ENCODE measurements around the gene RNF38. TPM values are rescaled to one million over a fixed set of nuclear protein-coding genes. Genes with fewer than 3 reads are reported as not detected.

RNF38 gene
- polyA plus RNA-seq, 3 donors, result 11.3 to 33.2 (median 13.6) TPM

DNA sequence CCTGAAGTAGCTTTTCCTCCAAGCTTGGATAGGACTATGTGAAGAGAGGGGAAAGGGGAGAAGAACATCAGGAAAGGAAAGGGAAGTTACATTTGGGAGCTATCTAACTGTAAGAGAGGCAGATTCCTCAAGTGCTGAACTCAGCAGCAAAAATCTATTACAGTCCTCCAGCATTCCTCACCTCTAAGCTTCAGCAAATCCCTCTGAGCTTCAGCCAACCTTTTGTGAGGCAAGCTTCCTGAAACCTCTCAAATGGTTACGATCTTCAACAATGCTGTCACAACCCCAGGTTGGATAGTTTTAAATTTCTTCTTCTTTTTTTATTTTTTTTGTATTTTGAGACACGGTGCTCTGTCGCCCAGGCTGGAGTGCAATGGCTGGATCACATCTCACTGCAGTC, 2.5 kb upstream of the RNF38 start:
- H3K27ac ChIP-seq (ENCODE audit: low read depth in 1 of 2, low read length in 2 of 2), result no peak overlapping the region
- no peaks in the 10 kb centered on the region for H3K27me3 Mint-ChIP-seq (ENCODE audit: low read depth in 3 of 3)
- H3K27me3 ChIP-seq (ENCODE audit: control insufficient read depth in 2 of 2, insufficient read depth in 2 of 2, low read length in 2 of 2), result no peaks in the 10 kb centered on the region
- TF ChIP-seq, protein P1, sequence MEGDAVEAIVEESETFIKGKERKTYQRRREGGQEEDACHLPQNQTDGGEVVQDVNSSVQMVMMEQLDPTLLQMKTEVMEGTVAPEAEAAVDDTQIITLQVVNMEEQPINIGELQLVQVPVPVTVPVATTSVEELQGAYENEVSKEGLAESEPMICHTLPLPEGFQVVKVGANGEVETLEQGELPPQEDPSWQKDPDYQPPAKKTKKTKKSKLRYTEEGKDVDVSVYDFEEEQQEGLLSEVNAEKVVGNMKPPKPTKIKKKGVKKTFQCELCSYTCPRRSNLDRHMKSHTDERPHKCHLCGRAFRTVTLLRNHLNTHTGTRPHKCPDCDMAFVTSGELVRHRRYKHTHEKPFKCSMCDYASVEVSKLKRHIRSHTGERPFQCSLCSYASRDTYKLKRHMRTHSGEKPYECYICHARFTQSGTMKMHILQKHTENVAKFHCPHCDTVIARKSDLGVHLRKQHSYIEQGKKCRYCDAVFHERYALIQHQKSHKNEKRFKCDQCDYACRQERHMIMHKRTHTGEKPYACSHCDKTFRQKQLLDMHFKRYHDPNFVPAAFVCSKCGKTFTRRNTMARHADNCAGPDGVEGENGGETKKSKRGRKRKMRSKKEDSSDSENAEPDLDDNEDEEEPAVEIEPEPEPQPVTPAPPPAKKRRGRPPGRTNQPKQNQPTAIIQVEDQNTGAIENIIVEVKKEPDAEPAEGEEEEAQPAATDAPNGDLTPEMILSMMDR (IDR thresholded peaks at IDR 0.05), result no peak
- no peaks in the 10 kb centered on the region for H3K9me3 ChIP-seq (replicated peaks in 1 of 2; ENCODE audit: control insufficient read depth in 1 of 2, insufficient read depth in 1 of 2, low read length in 2 of 2)
- no peak for DNase-seq
- H3K27ac Mint-ChIP-seq, result no peak overlapping the region
- intact Hi-C loops (cut with micrococcal nuclease), result loop anchor here in 1 of 2 donors (5.0 kb wide), 3 partner anchors 85 to 1065 kb away; partner anchors contain the start of genes MELK and ZBTB5
- peaks cover 0 to 3% (median 0%) of the 10 kb centered on the region in 7 donors for H3K9me3 Mint-ChIP-seq
- no peak overlapping the region for H3K4me2 ChIP-seq (replicated peaks; ENCODE audit: extremely low read depth, low read length, poor library complexity, severe bottlenecking)
- H3K79me2 ChIP-seq (ENCODE audit: insufficient read depth, low read length), result peaks cover 70% of the 10 kb centered on the region
- peaks cover 23% of the 10 kb centered on the region for H3K4me1 Mint-ChIP-seq
- peaks cover 19 to 20% of the 10 kb centered on the region in 2 donors for H3K4me1 ChIP-seq (ENCODE audit: control insufficient read depth in 1 of 2, insufficient read depth in 2 of 2, low read length in 2 of 2)
- no peak overlapping the region for H3K9ac ChIP-seq (ENCODE audit: insufficient read depth, low read length, poor library complexity, severe bottlenecking)
- H3K36me3 ChIP-seq (replicated peaks in 1 of 2; ENCODE audit: control insufficient read depth in 1 of 2, insufficient read depth in 2 of 2, low read length in 2 of 2), result no peaks in the 10 kb centered on the region
- H4K20me1 ChIP-seq (ENCODE audit: insufficient read depth, low read length), result peaks cover 46% of the 10 kb centered on the region
- WGBS (ENCODE audit: insufficient coverage), result no CpG with 5 or more reads among the region's 3 CpGs
- H3K4me3 Mint-ChIP-seq, result no peak overlapping the region
- H2AFZ ChIP-seq (ENCODE audit: insufficient read depth, low read depth, low read length, poor library complexity, severe bottlenecking), result no peak overlapping the region
- H3K36me3 Mint-ChIP-seq, result peaks cover 3 to 4% of the 10 kb centered on the region in 2 donors
- H3K4me3 ChIP-seq (replicated peaks in 1 of 3; ENCODE audit: low read depth in 2 of 3, low read length in 3 of 3), result no peak overlapping the region

DNA sequence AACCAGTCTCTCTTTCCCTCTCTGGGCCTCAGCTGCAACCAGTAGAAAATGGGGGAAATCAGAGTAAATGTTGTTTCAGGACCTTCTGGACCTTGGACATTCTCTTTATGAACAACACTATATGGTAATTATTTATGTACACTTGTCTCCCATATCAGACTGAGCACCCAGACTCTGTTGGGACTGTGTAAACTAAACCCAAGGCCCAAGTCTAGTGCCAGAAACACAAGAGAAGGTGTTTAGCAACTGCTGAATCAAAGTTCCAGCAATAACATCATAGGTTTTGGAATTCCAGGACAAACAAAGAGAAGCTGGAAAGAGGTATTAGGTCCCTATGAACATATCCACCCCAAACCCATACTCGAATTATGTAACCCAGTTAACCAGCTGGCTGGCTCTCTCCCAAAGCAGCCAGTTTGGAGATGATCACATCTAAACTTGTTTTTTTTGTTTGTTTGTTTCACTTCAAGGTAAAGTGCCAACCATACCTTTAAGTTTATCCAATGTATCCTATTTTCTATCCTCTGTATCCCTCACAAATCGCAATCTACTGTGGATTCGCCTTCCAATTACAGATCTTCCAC, 1.9 kb upstream of the RNF38 start:
- H3K79me2 ChIP-seq (ENCODE audit: insufficient read depth, low read length), result peaks cover 76% of the 10 kb centered on the region
- H2AFZ ChIP-seq (ENCODE audit: insufficient read depth, low read depth, low read length, poor library complexity, severe bottlenecking), result peak overlapping the region; percentile 92
- H3K36me3 Mint-ChIP-seq, result peaks cover 3 to 4% of the 10 kb centered on the region in 2 donors
- no peaks in the 10 kb centered on the region for H3K27me3 ChIP-seq (ENCODE audit: control insufficient read depth in 2 of 2, insufficient read depth in 2 of 2, low read length in 2 of 2)
- H3K4me3 ChIP-seq (replicated peaks in 1 of 3; ENCODE audit: low read depth in 2 of 3, low read length in 3 of 3), result peak overlapping the region in 1 of 3 experiments; percentile 91
- peak overlapping the region; percentile 73 for H3K4me2 ChIP-seq (replicated peaks; ENCODE audit: extremely low read depth, low read length, poor library complexity, severe bottlenecking)
- H3K9ac ChIP-seq (ENCODE audit: insufficient read depth, low read length, poor library complexity, severe bottlenecking), result no peak overlapping the region
- H3K27ac ChIP-seq (ENCODE audit: low read depth in 1 of 2, low read length in 2 of 2), result peak overlapping the region in 1 of 2 donors; percentile 91
- H3K27ac Mint-ChIP-seq, result peak overlapping the region in 3 of 7 donors; percentile 86 to 88 (median 87)
- no peaks in the 10 kb centered on the region for H3K9me3 ChIP-seq (replicated peaks in 1 of 2; ENCODE audit: control insufficient read depth in 1 of 2, insufficient read depth in 1 of 2, low read length in 2 of 2)
- TF ChIP-seq, protein P1 (IDR thresholded peaks at IDR 0.05), result no peak
- intact Hi-C loops (cut with micrococcal nuclease), result loop anchor here (2.0 to 5.0 kb wide), 4 partner anchors 85 to 1065 kb away; partner anchors contain the start of genes MELK (in 1 of the 2) and ZBTB5 (in 1 of the 2)
- H3K27me3 Mint-ChIP-seq (ENCODE audit: low read depth in 3 of 3), result no peaks in the 10 kb centered on the region
- WGBS (ENCODE audit: insufficient coverage), result 100% methylated on average over 1 of the region's 3 CpGs
- H3K36me3 ChIP-seq (replicated peaks in 1 of 2; ENCODE audit: control insufficient read depth in 1 of 2, insufficient read depth in 2 of 2, low read length in 2 of 2), result no peaks in the 10 kb centered on the region
- H3K4me1 ChIP-seq (ENCODE audit: control insufficient read depth in 1 of 2, insufficient read depth in 2 of 2, low read length in 2 of 2), result peaks cover 24 to 25% of the 10 kb centered on the region in 2 donors
- peaks cover 26% of the 10 kb centered on the region for H3K4me1 Mint-ChIP-seq
- H4K20me1 ChIP-seq (ENCODE audit: insufficient read depth, low read length), result peaks cover 46% of the 10 kb centered on the region
- DNase-seq, result no peak
- H3K9me3 Mint-ChIP-seq, result peaks cover 0 to 3% (median 0%) of the 10 kb centered on the region in 7 donors
- H3K4me3 Mint-ChIP-seq, result peak overlapping the region in 1 of 2 donors; percentile 90

Measured in CD14-positive monocyte (primary cell).